ENCODE data around the gene ZNF768.
A peak's percentile ranks its signal among the peaks of the same experiment; 100 is the strongest.

The ZNF768 gene

GRCh38 chr16:30562021-30562420 is 35.7 kb upstream of the ZNF768 start:
- DNase-seq (ENCODE audit: low read depth), result no peak
- TF ChIP-seq CTCF (IDR thresholded peaks at IDR 0.05; ENCODE audit: control insufficient read depth, insufficient read depth, low read depth, low read length, missing control alignments), result no peak
- no peak overlapping the region for H3K4me3 ChIP-seq (ENCODE audit: control insufficient read depth, low read depth, low read length)

GRCh38 chr16:30561089-30561816 is 34.9 kb upstream of the ZNF768 start:
- no peak for TF ChIP-seq CTCF (IDR thresholded peaks at IDR 0.05; ENCODE audit: control insufficient read depth, insufficient read depth, low read depth, low read length, missing control alignments)
- no peak for DNase-seq (ENCODE audit: low read depth)
- peak overlapping the region; percentile 11 for H3K4me3 ChIP-seq (ENCODE audit: control insufficient read depth, low read depth, low read length)

- no peak for DNase-seq (ENCODE audit: low read depth)
- no peak for TF ChIP-seq CTCF (IDR thresholded peaks at IDR 0.05; ENCODE audit: control insufficient read depth, insufficient read depth, low read depth, low read length, missing control alignments)
- no peak overlapping the region for H3K4me3 ChIP-seq (ENCODE audit: control insufficient read depth, low read depth, low read length)
These were observed 33.3 kb upstream of the ZNF768 start for GRCh38 chr16:30559690-30560089.

GRCh38 chr16:30558789-30559377 is 32.5 kb upstream of the ZNF768 start:
- peak overlapping the region; percentile 15 for H3K4me3 ChIP-seq (ENCODE audit: control insufficient read depth, low read depth, low read length)
- no peak for TF ChIP-seq CTCF (IDR thresholded peaks at IDR 0.05; ENCODE audit: control insufficient read depth, insufficient read depth, low read depth, low read length, missing control alignments)

GRCh38 chr16:30557957-30558788 is 31.8 kb upstream of the ZNF768 start, which contains the start of gene ZNF764:
TSS of gene ZNF764 (minus strand) at chr16:30558374. CDS start at chr16:30558182, 192 bp downstream.
- H3K4me3 ChIP-seq (ENCODE audit: control insufficient read depth, low read depth, low read length), result peak within 1 kb of the TSS; percentile 89
- TF ChIP-seq CTCF (IDR thresholded peaks at IDR 0.05; ENCODE audit: control insufficient read depth, insufficient read depth, low read depth, low read length, missing control alignments), result no peak
- DNase-seq (ENCODE audit: low read depth), result peak; percentile 85

More at GRCh38 chr16:30558789-30559377, 32.5 kb upstream of the ZNF768 start:
- DNase-seq (ENCODE audit: low read depth), result no peak

- peak overlapping the region; percentile 89 for H3K4me3 ChIP-seq (ENCODE audit: control insufficient read depth, low read depth, low read length)
- TF ChIP-seq CTCF (IDR thresholded peaks at IDR 0.05; ENCODE audit: control insufficient read depth, insufficient read depth, low read depth, low read length, missing control alignments), result no peak
- DNase-seq (ENCODE audit: low read depth), result no peak
These were observed 31.3 kb upstream of the ZNF768 start for GRCh38 chr16:30557707-30557956.

All from AG09309 (cell line).